Colon (tissue), 2 donors: ENCODE results near the gene PPP2R2D.

ENCODE experiments used
- FAIRE-seq: peaks from 2 replicates; lab custom pipeline; 2012; peaks lifted over from hg19 to GRCh38; lab: Jason Lieb, UNC
- donor health status: control.
- donor health status: control.

PPP2R2D gene

DNA sequence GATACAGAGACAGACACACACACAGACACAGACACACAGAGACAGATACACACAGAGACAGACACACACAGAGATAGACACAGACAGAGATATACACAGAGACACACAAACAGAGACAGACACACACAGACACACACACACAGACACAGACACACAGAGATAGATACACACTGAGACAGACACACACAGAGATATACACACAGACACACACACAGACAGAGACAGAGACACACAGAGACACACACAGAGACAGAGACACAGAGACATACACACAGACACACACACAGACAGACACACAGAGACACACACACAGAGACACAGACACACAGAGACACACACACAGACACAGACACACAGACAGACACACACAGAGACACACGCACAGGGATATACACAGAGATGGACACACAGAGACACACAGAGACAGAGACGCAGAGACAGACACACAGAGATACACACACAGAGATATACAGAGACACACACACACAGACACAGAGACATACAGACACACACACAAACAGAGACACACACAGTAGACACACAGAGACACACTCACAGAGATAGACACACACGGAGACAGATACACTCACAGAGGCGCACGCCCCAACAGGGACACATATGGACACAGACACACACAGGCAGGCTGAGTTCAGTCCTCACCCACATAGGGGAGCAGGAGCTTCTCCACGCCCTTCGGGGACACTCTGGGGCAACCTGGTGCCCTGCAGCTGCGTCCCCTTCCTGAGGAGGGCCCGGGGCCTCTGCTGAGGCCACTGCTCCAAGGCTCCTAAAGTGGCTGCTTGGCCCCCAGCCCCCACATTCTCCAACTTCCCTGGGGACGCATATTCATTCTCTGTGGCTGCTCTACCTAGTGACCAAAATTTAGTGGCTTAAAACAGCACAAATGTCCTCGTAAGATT, 10.3 kb upstream of the PPP2R2D start:
- no peak for FAIRE-seq

DNA sequence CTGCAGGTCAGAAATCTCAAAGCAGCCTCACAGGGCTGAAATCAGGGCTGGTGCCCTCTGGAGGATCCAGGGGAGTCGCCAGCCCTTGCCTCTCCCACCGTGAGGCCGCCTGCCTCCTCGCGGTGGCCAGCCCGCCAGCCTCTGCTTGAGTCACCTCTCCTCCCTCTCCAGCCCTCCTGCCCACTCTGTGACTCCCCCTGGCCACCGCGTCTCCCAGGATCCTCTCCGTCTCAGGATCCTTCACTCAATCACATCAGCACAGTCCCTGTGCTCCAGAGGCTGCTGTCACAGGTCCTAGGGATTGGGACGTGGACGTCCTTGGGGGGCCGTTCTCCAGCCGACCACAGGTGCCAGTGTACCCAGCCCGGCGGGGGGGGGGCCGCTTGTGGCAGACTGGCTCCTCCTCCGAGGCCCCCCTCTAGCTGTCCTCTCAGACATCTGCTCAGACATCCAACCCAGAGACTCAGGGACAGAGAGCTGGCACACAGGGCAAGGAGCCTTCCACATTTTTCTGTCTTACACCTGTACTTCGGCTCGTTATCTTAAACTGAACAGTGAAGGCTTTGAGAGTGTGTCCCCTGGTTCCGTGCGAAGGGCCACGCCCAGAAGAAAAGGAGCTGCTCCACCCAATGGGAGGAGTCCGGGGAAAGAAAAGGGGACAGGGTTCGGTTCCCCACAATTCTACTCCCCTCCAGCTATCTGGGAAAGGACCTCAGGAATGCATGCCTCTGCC, 9.4 kb upstream of the PPP2R2D start:
- no peak for FAIRE-seq

DNA sequence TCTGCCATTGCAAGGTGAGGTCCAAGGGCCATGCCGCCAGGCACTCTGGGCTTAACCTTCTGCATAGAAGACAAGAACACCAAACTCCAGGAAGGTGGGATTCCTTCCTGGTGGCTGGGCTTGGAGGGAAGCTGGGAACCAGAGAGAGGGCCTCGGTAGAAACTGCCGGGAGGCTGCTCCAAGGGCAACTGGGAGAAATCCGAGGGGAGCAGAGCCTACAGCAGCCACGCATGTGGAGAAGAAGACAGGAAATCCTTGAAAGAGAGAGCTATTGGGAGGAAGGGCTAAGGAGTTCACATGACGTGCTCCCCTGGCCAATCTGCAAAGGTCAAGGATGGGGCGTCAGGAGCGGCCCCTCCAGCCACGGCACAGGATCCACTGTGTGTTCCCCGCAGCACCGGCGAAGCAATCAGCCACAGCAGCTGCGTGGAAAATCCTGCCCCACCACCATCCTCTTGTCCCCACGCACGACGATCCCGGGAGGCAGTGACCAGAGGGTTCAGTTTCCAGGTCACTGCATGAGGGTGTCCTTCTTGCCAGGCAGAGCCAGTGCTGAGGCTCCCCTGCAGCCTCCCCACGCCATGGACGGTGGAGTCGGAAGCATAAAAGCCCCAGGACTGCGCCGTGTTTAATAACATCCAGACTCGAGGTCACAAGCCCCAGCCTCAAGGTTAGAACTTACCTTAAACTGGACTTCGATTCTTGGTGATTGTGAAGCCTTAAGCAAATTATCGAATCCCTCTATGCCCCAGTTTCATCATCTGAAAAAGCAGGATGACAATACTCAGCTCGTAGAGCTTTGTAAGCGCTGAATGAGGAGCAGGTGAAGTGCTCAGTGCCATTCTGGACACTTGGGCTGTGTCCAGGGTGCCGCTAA, 8.6 kb upstream of the PPP2R2D start:
- FAIRE-seq: no peak

GRCh38 chr10:131892806-131893675, 7.8 kb upstream of the PPP2R2D start:
- no peak for FAIRE-seq

GRCh38 chr10:131895116-131895515, 5.7 kb upstream of the PPP2R2D start:
- no peak for FAIRE-seq

DNA sequence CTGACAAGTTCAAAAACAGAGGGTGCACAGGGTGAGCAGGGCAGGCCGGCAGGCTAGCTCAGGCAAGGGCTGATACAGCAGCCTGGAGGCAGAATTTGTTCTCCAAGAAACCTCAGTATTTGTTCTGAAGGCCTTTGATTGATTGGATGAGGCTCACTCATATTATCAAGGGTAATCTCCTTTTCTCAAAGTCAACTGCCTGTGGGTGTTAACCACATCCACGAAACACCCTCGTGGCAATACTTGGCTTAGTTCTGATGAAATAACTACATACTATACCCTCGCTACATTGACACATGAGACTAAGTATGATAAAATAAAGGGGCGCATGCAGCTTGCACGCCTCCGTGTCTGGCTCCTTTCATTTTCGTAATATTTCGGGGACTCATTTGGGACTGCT, 4.4 kb upstream of the PPP2R2D start:
- FAIRE-seq: no peak

GRCh38 chr10:131897297-131897899, 3.4 kb upstream of the PPP2R2D start:
- no peak for FAIRE-seq

DNA sequence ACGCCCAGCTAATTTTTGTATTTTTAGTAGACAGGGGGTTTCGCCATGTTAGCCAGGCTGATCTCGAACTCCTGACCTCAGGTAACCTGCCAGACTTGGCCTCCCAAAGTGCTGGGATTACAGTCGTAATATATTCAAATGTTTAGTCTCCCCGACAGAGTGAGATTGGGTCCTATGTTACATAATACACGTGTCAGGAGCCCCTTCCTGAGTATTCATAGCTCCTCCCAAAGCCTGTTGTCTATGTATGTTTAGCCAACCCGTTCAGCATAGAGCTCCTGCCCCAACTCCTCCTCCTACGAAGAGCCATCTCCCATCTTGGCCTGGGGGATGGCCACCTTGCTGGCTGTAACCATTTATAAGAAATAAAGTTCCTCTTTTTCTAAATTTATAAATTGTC, 2.7 kb upstream of the PPP2R2D start:
- no peak for FAIRE-seq

DNA sequence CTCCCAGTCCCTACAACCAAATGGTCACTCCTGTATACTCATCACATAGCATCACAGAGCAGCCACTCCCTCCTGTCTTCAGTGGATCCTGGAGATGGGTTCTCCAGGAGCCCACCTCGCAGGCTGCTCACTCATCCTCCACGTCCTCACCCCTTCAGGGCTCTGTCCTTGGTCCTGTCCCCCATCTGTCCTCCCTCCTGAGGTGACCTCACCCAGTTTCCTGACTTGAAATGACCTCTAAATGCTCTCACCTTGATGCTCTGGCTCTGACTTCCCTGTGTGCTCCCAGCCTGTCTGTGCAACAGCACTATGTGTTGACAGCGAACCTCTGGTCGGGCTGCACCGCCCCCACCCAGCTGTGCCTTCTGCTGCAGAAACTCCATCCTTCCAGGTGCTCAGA, 2.1 kb upstream of the PPP2R2D start:
- no peak for FAIRE-seq

DNA sequence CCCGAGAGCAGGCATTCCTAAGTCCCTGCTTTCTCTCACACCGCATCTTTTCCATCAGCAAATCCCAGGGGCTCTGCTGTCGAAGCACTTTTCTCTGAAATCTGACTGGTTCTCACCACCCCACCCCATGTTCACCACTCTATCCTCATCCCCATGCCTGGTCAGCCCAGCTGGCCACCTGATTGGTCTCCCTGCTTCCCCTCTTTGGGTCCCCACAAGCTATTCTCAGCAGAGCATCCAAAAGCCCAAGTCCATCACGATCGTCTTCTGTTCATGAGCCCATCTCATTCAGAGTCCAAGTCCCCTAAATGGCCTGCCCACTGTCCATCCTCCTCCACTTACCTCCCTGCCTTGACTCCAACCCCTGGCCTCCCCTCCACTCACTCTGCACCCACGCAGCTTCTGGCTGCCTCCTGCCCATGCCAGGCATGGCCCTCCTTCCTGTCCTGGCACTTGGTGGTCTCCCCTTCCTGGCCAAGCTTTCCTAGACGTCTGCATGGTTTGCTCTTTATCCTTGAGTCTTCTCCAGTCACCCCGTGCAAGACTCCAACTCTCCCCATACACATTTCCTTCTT, 1.6 kb upstream of the PPP2R2D start:
- no peak for FAIRE-seq

DNA sequence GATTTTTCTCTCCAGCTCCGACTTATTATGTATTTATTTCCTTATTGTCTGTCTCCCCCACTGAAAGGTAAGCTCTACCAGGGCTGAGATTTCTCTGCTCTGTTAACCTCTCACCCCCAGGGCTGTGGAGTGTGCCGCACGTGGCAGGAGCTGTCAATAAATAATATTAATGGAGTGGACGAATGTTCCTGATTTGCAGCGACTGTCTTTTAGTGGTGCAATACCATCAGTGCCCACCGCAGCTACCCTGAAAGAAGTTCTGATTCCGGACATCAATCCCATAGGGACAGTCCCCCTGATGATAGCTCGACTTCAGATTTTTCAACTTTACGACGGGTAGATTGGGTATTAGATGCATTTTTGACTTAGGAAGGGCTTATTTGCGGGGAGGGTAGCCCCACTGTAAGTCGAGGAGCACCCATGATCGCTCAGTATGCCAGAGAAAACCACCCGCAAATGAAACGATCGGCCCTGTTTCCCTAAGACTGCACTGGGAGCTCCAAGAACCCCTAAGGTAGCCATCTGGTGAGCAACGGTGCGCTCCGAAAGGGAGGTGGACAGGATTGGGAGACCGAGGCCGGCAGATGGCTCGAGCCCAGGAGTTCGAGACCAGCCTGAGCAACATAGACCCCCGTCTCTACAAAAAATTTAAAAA, 986 bp upstream of the PPP2R2D start:
- no peak for FAIRE-seq

- FAIRE-seq: no peak
Observed at GRCh38 chr10:131901181-131901829, 497 bp downstream of the PPP2R2D start.

DNA sequence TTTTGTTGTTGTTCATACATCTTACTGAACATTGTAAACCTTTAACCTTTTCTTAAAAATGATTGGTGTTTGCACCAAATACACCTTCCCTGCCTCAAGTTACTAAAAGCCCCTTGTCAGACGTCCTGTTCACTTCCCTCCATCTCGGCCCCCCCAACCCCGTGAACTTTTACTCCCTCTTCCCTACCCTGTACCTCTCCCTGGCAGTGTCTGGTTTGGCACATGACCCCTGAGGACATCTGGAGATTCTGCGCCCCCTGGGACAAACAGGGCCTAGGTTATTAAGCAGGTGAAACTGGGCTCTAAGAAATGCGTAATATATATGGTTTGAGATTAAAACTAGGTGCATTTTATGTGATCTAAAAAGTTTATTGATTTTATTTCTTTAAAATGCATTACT, 1.4 kb downstream of the PPP2R2D start:
- FAIRE-seq: no peak

GRCh38 chr10:131902691-131903090, 1.9 kb downstream of the PPP2R2D start:
- FAIRE-seq: no peak

- FAIRE-seq: no peak
Observed at GRCh38 chr10:131905267-131905571, 4.4 kb downstream of the PPP2R2D start.

- FAIRE-seq: no peak
Observed at GRCh38 chr10:131905603-131906268, 4.9 kb downstream of the PPP2R2D start.

DNA sequence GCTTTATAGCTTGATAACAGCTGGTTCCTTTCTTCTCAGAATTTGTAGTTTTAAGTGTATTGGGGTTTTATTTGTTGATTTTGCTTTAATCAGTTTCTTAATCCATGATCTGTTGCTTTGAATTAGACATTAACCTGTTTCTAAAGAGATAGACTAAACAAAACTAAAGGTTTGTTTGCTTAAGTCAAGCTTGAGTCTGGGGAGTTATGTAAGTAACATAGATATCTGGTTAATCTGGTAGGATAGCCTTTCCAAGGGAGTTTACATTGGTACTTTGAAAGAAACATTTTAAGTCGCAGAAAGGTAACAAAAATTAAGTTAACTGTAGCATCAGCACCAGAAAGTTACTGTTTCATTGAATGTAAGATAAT, 5.4 kb downstream of the PPP2R2D start:
- FAIRE-seq: no peak

DNA sequence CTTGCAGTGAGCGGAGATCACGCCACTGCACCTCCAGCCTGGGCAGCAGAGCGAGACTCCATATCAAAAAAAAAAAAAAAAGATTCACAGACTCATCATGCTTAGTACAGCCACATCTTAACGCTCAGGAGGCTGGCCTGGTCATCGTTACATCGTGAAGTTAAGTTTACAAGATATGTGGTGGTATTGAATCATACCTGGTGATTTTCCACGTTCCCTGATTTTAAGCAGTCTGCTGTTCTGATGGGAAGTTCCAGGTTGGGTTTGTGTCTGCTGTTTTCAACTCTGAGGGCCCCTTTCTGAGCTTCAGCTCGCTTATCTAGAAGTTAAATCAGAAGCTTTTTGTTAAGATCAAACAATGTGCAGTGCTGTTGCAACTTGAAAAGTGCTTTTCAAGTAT, 6.9 kb downstream of the PPP2R2D start:
- no peak for FAIRE-seq

GRCh38 chr10:131908151-131908550, 7.3 kb downstream of the PPP2R2D start:
- no peak for FAIRE-seq
